Small intestine (tissue), 7 donors: ENCODE measurements around the gene AKAP6. TPM values are rescaled to one million over a fixed set of nuclear protein-coding genes. Genes with fewer than 3 reads are reported as not detected.

Experiments used
- DNase-seq, 2 donors: peaks; one replicate each; pipeline versions ENCODE4 v3.0.0 to v3.0.0-alpha.2; 2013
- FAIRE-seq: peaks from 2 replicates; lab custom pipeline; 2012; peaks lifted over from hg19 to GRCh38; lab: Jason Lieb, UNC
- H3K27ac ChIP-seq, 3 donors: one replicate each; pipeline ENCODE4 v1.5.1; 2013; ENCODE audit warnings: low read length in 2 of 3, mild to moderate bottlenecking in 2 of 3, control low read depth in 1 of 3, inconsistent platforms in 1 of 3, low read depth in 1 of 3, moderate library complexity in 1 of 3
- H3K27me3 ChIP-seq, 3 donors: one replicate each; pipeline ENCODE4 v1.6.1; 2013; ENCODE audit warnings: low read length in 3 of 3, inconsistent platforms in 1 of 3; ENCODE audit not compliant: control insufficient read depth in 3 of 3, insufficient read depth in 3 of 3
- H3K36me3 ChIP-seq, 3 donors: one replicate each; pipeline ENCODE4 v1.6.1; 2013; ENCODE audit warnings: low read length in 3 of 3, inconsistent platforms in 1 of 3, low read depth in 1 of 3, mild to moderate bottlenecking in 1 of 3, moderate library complexity in 1 of 3; ENCODE audit not compliant: control insufficient read depth in 3 of 3, insufficient read depth in 2 of 3
- H3K4me1 ChIP-seq, 3 donors: one replicate each; pipeline ENCODE4 v1.6.1; 2013; ENCODE audit warnings: low read length in 2 of 3, inconsistent platforms in 1 of 3, low read depth in 1 of 3, mild to moderate bottlenecking in 1 of 3, moderate library complexity in 1 of 3; ENCODE audit not compliant: control insufficient read depth in 3 of 3, insufficient read depth in 2 of 3
- H3K4me3 ChIP-seq, 3 donors: one replicate each; pipeline ENCODE4 v1.5.1; 2013; ENCODE audit warnings: low read length in 3 of 3, control low read depth in 1 of 3, inconsistent platforms in 1 of 3, low read depth in 1 of 3, mild to moderate bottlenecking in 1 of 3, moderate library complexity in 1 of 3
- H3K9me3 ChIP-seq, 2 donors: one replicate each; pipeline ENCODE4 v1.6.1; 2013; ENCODE audit warnings: low read depth in 1 of 2, low read length in 1 of 2; ENCODE audit not compliant: control insufficient read depth in 2 of 2, insufficient read depth in 1 of 2
- WGBS, 3 donors: extraction: QIAGEN DNeasy Blood & Tissue Kit; methylation state at CpG; one replicate each; pipeline ENCODE4 v1.1.7; 2013; 5-methylcytosine and 5-hydroxymethylcytosine counted together
- polyA plus RNA-seq, 4 donors: library from polyadenylated mRNA; stranded (reverse) in 3 of 4; unstranded in 1 of 4; fragments of 200-250 nt in 3 of 4; fragments of 120-200 nt in 1 of 4; gene quantifications; one replicate each; pipeline versions ENCODE4 v1.2.1 to v1.2.3, GENCODE V29; 2013
- donor health status: healthy with polysubstance abuse.
- donor health status: control.
- donor health status: control.
- donor health status: Bipolar disorder and iron deficiency.
- donor health status: healthy.

AKAP6 gene
- polyA plus RNA-seq, 4 donors, result 0.45 to 3.6 (median 0.96) TPM

- Histone ChIP-seq H3K27ac (no peak overlapping the region), H3K9me3 (no peaks in the 10 kb centered on the region), H3K4me1 (no peaks in the 10 kb centered on the region), H3K36me3 (no peaks in the 10 kb centered on the region), H3K4me3 (no peak overlapping the region), H3K27me3 (no peaks in the 10 kb centered on the region)
- DNase-seq, result no peak
- no peak for FAIRE-seq
- WGBS, 3 donors, result 88 to 92% (median 91%) methylated on average over 10 of the region's 10 CpGs
Observed at GRCh38 chr14:32722631-32723183, 393.6 kb downstream of the AKAP6 start.

- FAIRE-seq (no peak), DNase-seq (no peak)
- 53 to 76% (median 74%) methylated on average over 6 of the region's 6 CpGs for WGBS, 3 donors
- H3K9me3 ChIP-seq, result no peaks in the 10 kb centered on the region
- no peaks in the 10 kb centered on the region for H3K4me1 ChIP-seq
- H3K27ac ChIP-seq, result peak overlapping the region in 1 of 3 donors; percentile 10
- H3K36me3 ChIP-seq, result no peaks in the 10 kb centered on the region
- H3K4me3 ChIP-seq, result no peak overlapping the region
- no peaks in the 10 kb centered on the region for H3K27me3 ChIP-seq
Observed at GRCh38 chr14:32724867-32725471, 395.9 kb downstream of the AKAP6 start.

GRCh38 chr14:32726516-32726915, 397.4 kb downstream of the AKAP6 start:
- H3K4me3 ChIP-seq, result no peak overlapping the region
- H3K4me1 ChIP-seq, result no peaks in the 10 kb centered on the region
- H3K36me3 ChIP-seq, result no peaks in the 10 kb centered on the region
- no peaks in the 10 kb centered on the region for H3K27me3 ChIP-seq
- H3K9me3 ChIP-seq, result no peaks in the 10 kb centered on the region
- FAIRE-seq (no peak), DNase-seq (no peak)
- WGBS, 3 donors, result 90 to 95% (median 90%) methylated on average over 4 of the region's 4 CpGs
- H3K27ac ChIP-seq, result no peak overlapping the region

- Histone ChIP-seq H3K4me3 (no peak overlapping the region), H3K36me3 (no peaks in the 10 kb centered on the region), H3K9me3 (no peaks in the 10 kb centered on the region), H3K27me3 (no peaks in the 10 kb centered on the region), H3K27ac (no peak overlapping the region), H3K4me1 (no peaks in the 10 kb centered on the region)
- 74 to 85% (median 77%) methylated on average over 5 of the region's 5 CpGs for WGBS, 3 donors
- DNase-seq (no peak), FAIRE-seq (no peak)
Observed at GRCh38 chr14:32727832-32728231, 398.7 kb downstream of the AKAP6 start.

- FAIRE-seq (no peak), DNase-seq (no peak)
- Histone ChIP-seq H3K4me3 (no peak overlapping the region), H3K36me3 (no peaks in the 10 kb centered on the region), H3K9me3 (no peaks in the 10 kb centered on the region), H3K27me3 (no peaks in the 10 kb centered on the region), H3K4me1 (no peaks in the 10 kb centered on the region), H3K27ac (no peak overlapping the region)
- WGBS, 3 donors, result 81 to 87% (median 85%) methylated on average over 1 of the region's 1 CpG
Observed at GRCh38 chr14:32728526-32728925, 399.4 kb downstream of the AKAP6 start.

GRCh38 chr14:32728976-32729375, 399.9 kb downstream of the AKAP6 start:
- WGBS, 3 donors, result 90 to 91% (median 91%) methylated on average over 5 of the region's 5 CpGs

GRCh38 chr14:32731249-32731648, 402.2 kb downstream of the AKAP6 start:
- DNase-seq, result no peak
- no peaks in the 10 kb centered on the region for H3K36me3 ChIP-seq
- H3K27me3 ChIP-seq, result no peaks in the 10 kb centered on the region
- WGBS, 3 donors, result 32 to 62% (median 33%) methylated on average over 2 of the region's 2 CpGs
- no peak for FAIRE-seq
- H3K4me1 ChIP-seq, result no peaks in the 10 kb centered on the region
- no peaks in the 10 kb centered on the region for H3K9me3 ChIP-seq
- no peak overlapping the region for H3K27ac ChIP-seq
- H3K4me3 ChIP-seq, result no peak overlapping the region

More at GRCh38 chr14:32728976-32729375, 399.9 kb downstream of the AKAP6 start:
- FAIRE-seq, result no peak
- Histone ChIP-seq H3K27me3 (no peaks in the 10 kb centered on the region), H3K9me3 (no peaks in the 10 kb centered on the region), H3K4me3 (no peak overlapping the region), H3K4me1 (no peaks in the 10 kb centered on the region), H3K27ac (no peak overlapping the region), H3K36me3 (no peaks in the 10 kb centered on the region)
- DNase-seq, result no peak

- DNase-seq, result no peak
- H3K27me3 ChIP-seq, result no peaks in the 10 kb centered on the region
- H3K36me3 ChIP-seq, result no peaks in the 10 kb centered on the region
- H3K27ac ChIP-seq, result no peak overlapping the region
- no peaks in the 10 kb centered on the region for H3K4me1 ChIP-seq
- FAIRE-seq, result no peak
- WGBS, 3 donors, result 85 to 92% (median 89%) methylated on average over 1 of the region's 1 CpG
- H3K4me3 ChIP-seq, result no peak overlapping the region
- H3K9me3 ChIP-seq, result no peaks in the 10 kb centered on the region
Observed at GRCh38 chr14:32733015-32733414, 403.9 kb downstream of the AKAP6 start.

GRCh38 chr14:32734261-32734660, 405.2 kb downstream of the AKAP6 start:
- Histone ChIP-seq H3K4me3 (no peak overlapping the region), H3K27ac (no peak overlapping the region), H3K36me3 (no peaks in the 10 kb centered on the region), H3K4me1 (no peaks in the 10 kb centered on the region), H3K27me3 (no peaks in the 10 kb centered on the region), H3K9me3 (no peaks in the 10 kb centered on the region)
- DNase-seq (no peak), FAIRE-seq (no peak)
- WGBS, 3 donors, result 93 to 97% (median 97%) methylated on average over 3 of the region's 3 CpGs
